Dedifferentiated amniotic fluid mesenchymal stem cell (primary cell): ENCODE results near the gene STX8.
"Not testable (repeated sequence)": the region's sequence is repeated elsewhere in the genome, so short reads cannot be mapped to it uniquely, and the experiment has no call there.

Experiments
- DNase-seq: peaks from one replicate; pipeline ENCODE4 v3.0.0-alpha.2; 2016; ENCODE audit errors: extremely low spot score

Gene STX8

GRCh38 chr17:9389111-9389527 lies 186.5 kb downstream of the STX8 start:
- DNase-seq = peak; percentile 77

- DNase-seq = no peak
Observed at GRCh38 chr17:9386401-9386800, 189.2 kb downstream of the STX8 start.

GRCh38 chr17:9383826-9384225 lies 191.8 kb downstream of the STX8 start:
- DNase-seq = no peak

GRCh38 chr17:9382626-9383025 lies 193.0 kb downstream of the STX8 start:
- no peak for DNase-seq

GRCh38 chr17:9381068-9381467 lies 194.6 kb downstream of the STX8 start:
- DNase-seq = no peak

- no peak for DNase-seq
Observed at GRCh38 chr17:9380361-9380760, 195.3 kb downstream of the STX8 start.

- not testable (repeated sequence) for DNase-seq
Observed at GRCh38 chr17:9376177-9376576, 199.4 kb downstream of the STX8 start.

GRCh38 chr17:9371019-9371418 lies 204.6 kb downstream of the STX8 start:
- DNase-seq = peak; percentile 57

GRCh38 chr17:9370467-9370866 lies 205.2 kb downstream of the STX8 start:
- DNase-seq = no peak

GRCh38 chr17:9368631-9369030 lies 207.0 kb downstream of the STX8 start:
- DNase-seq = no peak

- no peak for DNase-seq
Observed at GRCh38 chr17:9367156-9367555, 208.5 kb downstream of the STX8 start.

- DNase-seq = no peak
Observed at GRCh38 chr17:9364837-9365430, 210.7 kb downstream of the STX8 start.

GRCh38 chr17:9363440-9364350 lies 211.9 kb downstream of the STX8 start:
- no peak for DNase-seq

- DNase-seq = peak; percentile 92
Observed at GRCh38 chr17:9361188-9361955, 214.2 kb downstream of the STX8 start.

GRCh38 chr17:9360677-9361081 lies 214.9 kb downstream of the STX8 start:
- peak; percentile 49 for DNase-seq

- no peak for DNase-seq
Observed at GRCh38 chr17:9356488-9356911, 219.1 kb downstream of the STX8 start.

- DNase-seq = no peak
Observed at GRCh38 chr17:9355846-9356245, 219.8 kb downstream of the STX8 start.

- DNase-seq = not testable (repeated sequence)
Observed at GRCh38 chr17:9355231-9355630, 220.4 kb downstream of the STX8 start.

- DNase-seq = peak; percentile 67
Observed at GRCh38 chr17:9350080-9350479, 225.5 kb downstream of the STX8 start.

GRCh38 chr17:9346296-9346926 lies 229.2 kb downstream of the STX8 start:
- no peak for DNase-seq

GRCh38 chr17:9343516-9343915 lies 232.1 kb downstream of the STX8 start:
- no peak for DNase-seq

GRCh38 chr17:9342225-9342624 lies 233.4 kb downstream of the STX8 start:
- DNase-seq = no peak
